CD4-positive, alpha-beta T cell treated with Interleukin-4 for 1 hour (primary cell): ENCODE results near the gene NECTIN3.

ENCODE experiments used
- DNase-seq, 2 donors: peaks; one replicate each; pipeline ENCODE4 v3.0.0-alpha.2; 2020 to 2022

The NECTIN3 gene

GRCh38 chr3:111084911-111085310 lies 13.3 kb downstream of the NECTIN3 start:
- no peak for DNase-seq

GRCh38 chr3:111087924-111088469 lies 16.4 kb downstream of the NECTIN3 start:
- DNase-seq, result no peak

GRCh38 chr3:111096487-111097209 lies 25.0 kb downstream of the NECTIN3 start:
- no peak for DNase-seq

- no peak for DNase-seq
These were observed 32.2 kb downstream of the NECTIN3 start for GRCh38 chr3:111103807-111104206.

- no peak for DNase-seq
These were observed 35.5 kb downstream of the NECTIN3 start for GRCh38 chr3:111106993-111107661.

- DNase-seq, result no peak
These were observed 36.0 kb downstream of the NECTIN3 start for GRCh38 chr3:111107662-111108035.

GRCh38 chr3:111112913-111113312 lies 41.3 kb downstream of the NECTIN3 start:
- DNase-seq, result no peak

- no peak for DNase-seq
These were observed 57.3 kb downstream of the NECTIN3 start for GRCh38 chr3:111128884-111129283.

GRCh38 chr3:111130827-111131226 lies 59.2 kb downstream of the NECTIN3 start:
- DNase-seq, result no peak

- DNase-seq, result no peak
These were observed 62.7 kb downstream of the NECTIN3 start for GRCh38 chr3:111134302-111134701.

- DNase-seq, result no peak
These were observed 79.8 kb downstream of the NECTIN3 start for GRCh38 chr3:111151438-111151837.

GRCh38 chr3:111152496-111152895 lies 80.9 kb downstream of the NECTIN3 start:
- DNase-seq, result no peak

GRCh38 chr3:111156517-111156916 lies 84.9 kb downstream of the NECTIN3 start:
- DNase-seq, result no peak

GRCh38 chr3:111159391-111159790 lies 87.8 kb downstream of the NECTIN3 start:
- DNase-seq, result no peak

GRCh38 chr3:111164621-111165020 lies 93.0 kb downstream of the NECTIN3 start:
- DNase-seq, result no peak

GRCh38 chr3:111165411-111165810 lies 93.8 kb downstream of the NECTIN3 start:
- DNase-seq, result no peak

GRCh38 chr3:111173328-111173900 lies 101.8 kb downstream of the NECTIN3 start:
- DNase-seq, result no peak

- no peak for DNase-seq
These were observed 102.3 kb downstream of the NECTIN3 start for GRCh38 chr3:111173906-111174305.

GRCh38 chr3:111190518-111190917 lies 118.9 kb downstream of the NECTIN3 start:
- no peak for DNase-seq

- DNase-seq, result no peak
These were observed 121.9 kb downstream of the NECTIN3 start for GRCh38 chr3:111193472-111193871.

- DNase-seq, result no peak
These were observed 122.4 kb downstream of the NECTIN3 start for GRCh38 chr3:111194048-111194447.

GRCh38 chr3:111197485-111197884 lies 125.9 kb downstream of the NECTIN3 start:
- DNase-seq, result no peak

- no peak for DNase-seq
These were observed 128.4 kb downstream of the NECTIN3 start for GRCh38 chr3:111200027-111200426.
